ENCODE measurements around the gene TTLL5. TPM values are rescaled to one million over a fixed set of nuclear protein-coding genes. Genes with fewer than 3 reads are reported as not detected.

TTLL5 gene
- total RNA-seq, 1 experiment from 2014 or later: 35.7 TPM

GRCh38 chr14:75736845-75737485, 75.9 kb downstream of the TTLL5 start:
- DNase-seq: no peak
- no peak overlapping the region for H4K5ac ChIP-seq (ENCODE audit: insufficient read length, low read depth, low read length)
- no peak overlapping the region for H3K4ac ChIP-seq (ENCODE audit: low read depth, low read length)
- H2BK120ac ChIP-seq (ENCODE audit: low read depth, low read length, poor library complexity, severe bottlenecking): no peak overlapping the region
- no peak overlapping the region for H2BK12ac ChIP-seq (ENCODE audit: insufficient read length, low read depth, low read length)
- H3K23me2 ChIP-seq (ENCODE audit: insufficient read length, low read depth, low read length, poor library complexity, severe bottlenecking): no peaks in the 10 kb centered on the region
- no peak overlapping the region for H2AFZ ChIP-seq (ENCODE audit: low read length)
- H4K91ac ChIP-seq (ENCODE audit: insufficient read length, low read depth, low read length): no peak overlapping the region
- H3K27ac ChIP-seq (ENCODE audit: insufficient read length, low read depth, low read length): no peak overlapping the region
- Mint-ChIP-seq H3K36me3 (ENCODE audit: insufficient read depth in 1 of 3, low read depth in 3 of 3) (peaks cover 0 to 28% (median 12%) of the 10 kb centered on the region in 3 experiments; a peak in 5 of 7 replicates), H3K4me3 (no peak overlapping the region), H3K9me3 (no peaks in the 10 kb centered on the region), H3K4me1 (peaks cover 5 to 8% of the 10 kb centered on the region in 2 experiments), H3K27ac (no peak overlapping the region; a peak in 1 of 7 replicates), H3K27me3 (ENCODE audit: low read depth) (no peaks in the 10 kb centered on the region)
- H4K8ac ChIP-seq (replicated peaks; ENCODE audit: insufficient read length, low read depth, low read length): no peak overlapping the region
- H2BK15ac ChIP-seq (ENCODE audit: low read depth, low read length): no peak overlapping the region
- H3K79me1 ChIP-seq (ENCODE audit: insufficient read depth, low read depth, low read length, poor library complexity, severe bottlenecking): no peaks in the 10 kb centered on the region
- no peak overlapping the region for H3K4me2 ChIP-seq (ENCODE audit: insufficient read depth, insufficient read length, low read length)
- no peak overlapping the region for H2BK5ac ChIP-seq (ENCODE audit: insufficient read length, low read length)
- H3K56ac ChIP-seq (ENCODE audit: insufficient read length, low read depth, low read length): no peak overlapping the region
- H3K9ac ChIP-seq (ENCODE audit: extremely low read depth, insufficient read length, low read length): no peak overlapping the region
- no peaks in the 10 kb centered on the region; the same call in 1 of the 2 replicates for H3K27me3 ChIP-seq (ENCODE audit: insufficient read depth, low read length)
- no peak overlapping the region for H3K18ac ChIP-seq (ENCODE audit: insufficient read length, low read depth, low read length)
- H2BK20ac ChIP-seq (ENCODE audit: low read depth, low read length, poor library complexity, severe bottlenecking): no peak overlapping the region
- TF ChIP-seq, protein P1, sequence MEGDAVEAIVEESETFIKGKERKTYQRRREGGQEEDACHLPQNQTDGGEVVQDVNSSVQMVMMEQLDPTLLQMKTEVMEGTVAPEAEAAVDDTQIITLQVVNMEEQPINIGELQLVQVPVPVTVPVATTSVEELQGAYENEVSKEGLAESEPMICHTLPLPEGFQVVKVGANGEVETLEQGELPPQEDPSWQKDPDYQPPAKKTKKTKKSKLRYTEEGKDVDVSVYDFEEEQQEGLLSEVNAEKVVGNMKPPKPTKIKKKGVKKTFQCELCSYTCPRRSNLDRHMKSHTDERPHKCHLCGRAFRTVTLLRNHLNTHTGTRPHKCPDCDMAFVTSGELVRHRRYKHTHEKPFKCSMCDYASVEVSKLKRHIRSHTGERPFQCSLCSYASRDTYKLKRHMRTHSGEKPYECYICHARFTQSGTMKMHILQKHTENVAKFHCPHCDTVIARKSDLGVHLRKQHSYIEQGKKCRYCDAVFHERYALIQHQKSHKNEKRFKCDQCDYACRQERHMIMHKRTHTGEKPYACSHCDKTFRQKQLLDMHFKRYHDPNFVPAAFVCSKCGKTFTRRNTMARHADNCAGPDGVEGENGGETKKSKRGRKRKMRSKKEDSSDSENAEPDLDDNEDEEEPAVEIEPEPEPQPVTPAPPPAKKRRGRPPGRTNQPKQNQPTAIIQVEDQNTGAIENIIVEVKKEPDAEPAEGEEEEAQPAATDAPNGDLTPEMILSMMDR (conservative IDR thresholded peaks at IDR 0.05): no peak
- H3K4me1 ChIP-seq (ENCODE audit: insufficient read depth, low read length): no peaks in the 10 kb centered on the region
- H3K9me3 ChIP-seq (ENCODE audit: control insufficient read depth, low read depth, low read length): no peaks in the 10 kb centered on the region
- no peak overlapping the region for H2AK5ac ChIP-seq (ENCODE audit: insufficient read length, low read length)
- no peak overlapping the region for H3T11ph ChIP-seq (ENCODE audit: low read length)
- H3K79me2 ChIP-seq (ENCODE audit: insufficient read depth, low read length): no peaks in the 10 kb centered on the region
- no peak overlapping the region for H3K14ac ChIP-seq (ENCODE audit: insufficient read depth, low read length)
- no peaks in the 10 kb centered on the region for H4K20me1 ChIP-seq (ENCODE audit: control insufficient read depth, insufficient read depth, insufficient read length)
- no peak overlapping the region for H3K23ac ChIP-seq (ENCODE audit: insufficient read length, low read depth, low read length)
